Right lobe of liver (tissue), 4 donors: ENCODE measurements around the gene HOXB5.

Source experiments
- CTCF ChIP-seq, 4 donors: fragments of 200-600 bp in 3 of 4; fragments of 450-650 bp in 1 of 4; IDR thresholded peaks; one replicate each; pipeline versions ENCODE4 v1.5.1 to v1.8.0; 2016 to 2022; ENCODE audit warnings: antibody characterized with exemption in 4 of 4, mild to moderate bottlenecking in 2 of 4
- POLR2A ChIP-seq: fragments of 450-650 bp; IDR thresholded peaks from one replicate; pipeline ENCODE4 v1.6.1; 2017; ENCODE audit warnings: antibody characterized with exemption, mild to moderate bottlenecking
- donor health status: DM: no; HTN: no; CAD: no.
- donor health status: DM: no; HTN: no; CAD: no.
- donor health status: DM: no; HTN: yes; CAD: no.

GRCh38 chr17:48546924-48547807 lies 46.4 kb downstream of the HOXB5 start:
- TF ChIP-seq CTCF (IDR thresholded peaks at IDR 0.05) (no peak), POLR2A (no peak)
